Measurements from ENCODE around the gene GFRAL.

Gene GFRAL

GRCh38 chr6:55395871-55396270, 68.6 kb downstream of the GFRAL start:
- no peak for DNase-seq (ENCODE audit: extremely low spot score)
- TF ChIP-seq FOXM1 (IDR thresholded peaks at IDR 0.05; ENCODE audit: borderline replicate concordance) (no peak), ZNF384 (IDR thresholded peaks at IDR 0.05) (no peak), ARNT (IDR thresholded peaks at IDR 0.05) (no peak), PKNOX1 (IDR thresholded peaks at IDR 0.05) (no peak), HDGF (IDR thresholded peaks at IDR 0.05; ENCODE audit: borderline replicate concordance) (no peak), FOXA1 (IDR thresholded peaks at IDR 0.05) (no peak), ELF4 (IDR thresholded peaks at IDR 0.05) (no peak), FOXK2 (IDR thresholded peaks at IDR 0.05) (no peak), CTBP1 (IDR thresholded peaks at IDR 0.05; ENCODE audit: borderline replicate concordance) (no peak), NFRKB (IDR thresholded peaks at IDR 0.05) (no peak), LEF1 (IDR thresholded peaks at IDR 0.05; ENCODE audit: borderline replicate concordance) (no peak), SP1 (IDR thresholded peaks at IDR 0.05) (no peak)
- ChIA-PET POLR2A (no interaction called here), CTCF (interaction anchor here (0.6 kb wide), 1 partner anchor 195 kb away, joined by 3 read pairs; no protein-coding TSS in a partner anchor)

- DNase-seq (ENCODE audit: extremely low spot score) = no peak
- ChIA-PET POLR2A (no interaction called here), CTCF (no interaction called here)
- TF ChIP-seq ZNF384 (IDR thresholded peaks at IDR 0.05) (no peak), SP1 (IDR thresholded peaks at IDR 0.05) (no peak), FOXA1 (IDR thresholded peaks at IDR 0.05) (no peak), FOXK2 (IDR thresholded peaks at IDR 0.05) (no peak), PKNOX1 (IDR thresholded peaks at IDR 0.05) (no peak), FOXM1 (IDR thresholded peaks at IDR 0.05; ENCODE audit: borderline replicate concordance) (no peak), CTBP1 (IDR thresholded peaks at IDR 0.05; ENCODE audit: borderline replicate concordance) (no peak), BHLHE40 (IDR thresholded peaks at IDR 0.05; ENCODE audit: borderline replicate concordance) (no peak), L3MBTL2 (conservative IDR thresholded peaks at IDR 0.05) (no peak), ELF4 (IDR thresholded peaks at IDR 0.05) (no peak), LEF1 (IDR thresholded peaks at IDR 0.05; ENCODE audit: borderline replicate concordance) (no peak), ARNT (IDR thresholded peaks at IDR 0.05) (no peak), HDGF (IDR thresholded peaks at IDR 0.05; ENCODE audit: borderline replicate concordance) (no peak), NFRKB (IDR thresholded peaks at IDR 0.05) (no peak), TARDBP (IDR thresholded peaks at IDR 0.05) (no peak)
Observed at GRCh38 chr6:55397986-55398385, 70.7 kb downstream of the GFRAL start.

GRCh38 chr6:55399351-55399750, 72.1 kb downstream of the GFRAL start:
- POLR2A ChIA-PET = no interaction called here
- no peak for DNase-seq (ENCODE audit: extremely low spot score)
- no peak for TF ChIP-seq SUZ12 (IDR thresholded peaks at IDR 0.05)
- TF ChIP-seq FOXA1 (IDR thresholded peaks at IDR 0.05) = no peak
- TF ChIP-seq FOXK2 (IDR thresholded peaks at IDR 0.05) = no peak
- no peak for TF ChIP-seq SP1 (IDR thresholded peaks at IDR 0.05)
- TF ChIP-seq ELF4 (IDR thresholded peaks at IDR 0.05) = no peak
- TF ChIP-seq TARDBP (IDR thresholded peaks at IDR 0.05) = no peak
- TF ChIP-seq CTBP1 (IDR thresholded peaks at IDR 0.05; ENCODE audit: borderline replicate concordance) = no peak
- TF ChIP-seq L3MBTL2 (conservative IDR thresholded peaks at IDR 0.05) = no peak
- no peak for TF ChIP-seq LEF1 (IDR thresholded peaks at IDR 0.05; ENCODE audit: borderline replicate concordance)
- no peak for TF ChIP-seq HDGF (IDR thresholded peaks at IDR 0.05; ENCODE audit: borderline replicate concordance)
- no peak for TF ChIP-seq FOXM1 (IDR thresholded peaks at IDR 0.05; ENCODE audit: borderline replicate concordance)
- no peak for TF ChIP-seq BHLHE40 (IDR thresholded peaks at IDR 0.05; ENCODE audit: borderline replicate concordance)
- no peak for TF ChIP-seq ARNT (IDR thresholded peaks at IDR 0.05)
- no peak for TF ChIP-seq ZNF384 (IDR thresholded peaks at IDR 0.05)
- no peak for TF ChIP-seq NFRKB (IDR thresholded peaks at IDR 0.05)
- TF ChIP-seq PKNOX1 (IDR thresholded peaks at IDR 0.05) = no peak
- CTCF ChIA-PET = no interaction called here

- CTCF ChIA-PET = no interaction called here
- TF ChIP-seq SP1 (IDR thresholded peaks at IDR 0.05) (no peak), ARNT (IDR thresholded peaks at IDR 0.05) (no peak)
- DNase-seq (ENCODE audit: extremely low spot score) = no peak
- POLR2A ChIA-PET = no interaction called here
Observed at GRCh38 chr6:55405474-55406235, 78.4 kb downstream of the GFRAL start.

GRCh38 chr6:55410674-55411073, 83.4 kb downstream of the GFRAL start:
- no peak for DNase-seq (ENCODE audit: extremely low spot score)
- ChIA-PET CTCF (no interaction called here), POLR2A (no interaction called here)
- TF ChIP-seq LEF1 (IDR thresholded peaks at IDR 0.05; ENCODE audit: borderline replicate concordance) = no peak

- POLR2A ChIA-PET = no interaction called here
- CTCF ChIA-PET = no interaction called here
- no peak for DNase-seq (ENCODE audit: extremely low spot score)
- TF ChIP-seq HDGF (IDR thresholded peaks at IDR 0.05; ENCODE audit: borderline replicate concordance) = no peak
- no peak for TF ChIP-seq PKNOX1 (IDR thresholded peaks at IDR 0.05)
- TF ChIP-seq L3MBTL2 (conservative IDR thresholded peaks at IDR 0.05) = no peak
- no peak for TF ChIP-seq CTBP1 (IDR thresholded peaks at IDR 0.05; ENCODE audit: borderline replicate concordance)
- TF ChIP-seq FOXA1 (IDR thresholded peaks at IDR 0.05) = no peak
- TF ChIP-seq ELF4 (IDR thresholded peaks at IDR 0.05) = no peak
- TF ChIP-seq NFRKB (IDR thresholded peaks at IDR 0.05) = no peak
- no peak for TF ChIP-seq FOXM1 (IDR thresholded peaks at IDR 0.05; ENCODE audit: borderline replicate concordance)
- TF ChIP-seq SP1 (IDR thresholded peaks at IDR 0.05) = no peak
Observed at GRCh38 chr6:55423933-55424332, 96.7 kb downstream of the GFRAL start.

Measured in HEK293T (cell line).